ENCODE results near the gene UPP1.
A peak's percentile ranks its signal among the peaks of the same experiment; 100 is the strongest.

DNA sequence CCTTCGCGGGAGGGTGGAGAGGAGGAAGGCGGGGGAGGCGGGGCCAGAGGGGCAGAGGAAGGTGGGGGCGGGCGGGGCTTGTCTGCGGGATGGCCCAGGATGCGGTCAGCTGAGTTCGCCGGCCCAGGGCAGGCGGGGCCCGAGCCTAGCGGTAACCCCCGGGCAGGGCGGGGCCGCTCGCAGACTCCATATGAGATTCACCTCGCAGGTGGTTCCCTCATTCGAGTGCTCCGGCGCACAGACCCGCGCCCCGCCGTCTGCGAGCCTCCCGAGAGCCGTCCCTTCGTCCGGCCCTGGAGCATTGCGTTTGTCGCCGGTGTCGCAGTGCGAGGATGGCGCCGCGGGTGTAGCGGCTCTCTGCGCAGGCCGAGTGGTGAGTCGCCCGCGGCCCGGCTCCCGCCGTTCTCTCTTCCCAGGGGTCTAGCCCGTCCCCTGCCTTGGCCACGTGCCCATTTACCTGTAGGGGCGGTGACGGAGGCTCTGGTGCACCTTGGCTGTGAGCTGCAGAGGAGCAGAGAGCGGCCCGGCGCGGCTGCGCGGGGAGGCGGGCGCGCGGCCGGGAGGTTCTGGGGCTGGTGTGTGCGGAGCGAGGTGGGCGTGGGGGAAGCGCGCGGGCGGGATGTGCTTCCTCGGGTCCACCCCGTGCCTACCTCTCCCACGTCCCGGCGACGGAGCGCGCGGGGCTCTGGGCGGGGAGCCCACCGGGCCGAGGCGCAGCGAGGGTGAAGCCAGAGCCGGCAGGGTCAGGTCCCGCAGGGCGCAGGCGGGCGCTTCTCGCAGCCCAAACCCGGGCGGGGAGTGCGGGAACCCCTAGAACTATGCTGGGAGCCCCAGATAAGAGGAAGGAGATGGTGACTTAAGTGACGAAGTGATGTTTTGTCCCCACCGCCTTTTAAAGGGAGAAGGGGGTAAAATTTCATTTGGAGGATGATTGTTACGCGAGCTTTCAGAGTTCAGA lies at the start of gene UPP1:
- TF ChIP-seq POLR2A (IDR thresholded peaks at IDR 0.05) (peak; percentile 75 to 86 (median 78)), POLR2AphosphoS5 (IDR thresholded peaks at IDR 0.05) (peak; percentile 92 to 96 (median 93))
- TF ChIP-seq, protein P1, sequence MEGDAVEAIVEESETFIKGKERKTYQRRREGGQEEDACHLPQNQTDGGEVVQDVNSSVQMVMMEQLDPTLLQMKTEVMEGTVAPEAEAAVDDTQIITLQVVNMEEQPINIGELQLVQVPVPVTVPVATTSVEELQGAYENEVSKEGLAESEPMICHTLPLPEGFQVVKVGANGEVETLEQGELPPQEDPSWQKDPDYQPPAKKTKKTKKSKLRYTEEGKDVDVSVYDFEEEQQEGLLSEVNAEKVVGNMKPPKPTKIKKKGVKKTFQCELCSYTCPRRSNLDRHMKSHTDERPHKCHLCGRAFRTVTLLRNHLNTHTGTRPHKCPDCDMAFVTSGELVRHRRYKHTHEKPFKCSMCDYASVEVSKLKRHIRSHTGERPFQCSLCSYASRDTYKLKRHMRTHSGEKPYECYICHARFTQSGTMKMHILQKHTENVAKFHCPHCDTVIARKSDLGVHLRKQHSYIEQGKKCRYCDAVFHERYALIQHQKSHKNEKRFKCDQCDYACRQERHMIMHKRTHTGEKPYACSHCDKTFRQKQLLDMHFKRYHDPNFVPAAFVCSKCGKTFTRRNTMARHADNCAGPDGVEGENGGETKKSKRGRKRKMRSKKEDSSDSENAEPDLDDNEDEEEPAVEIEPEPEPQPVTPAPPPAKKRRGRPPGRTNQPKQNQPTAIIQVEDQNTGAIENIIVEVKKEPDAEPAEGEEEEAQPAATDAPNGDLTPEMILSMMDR (IDR thresholded peaks at IDR 0.05 in 8 of 11, conservative IDR thresholded peaks at IDR 0.05 in 3 of 11): peak in 2 of 11 experiments; percentile 41 to 46
